Breast epithelium (tissue), 4 donors: Measurements from ENCODE around the gene ANKRD2. TPM values are rescaled to one million over a fixed set of nuclear protein-coding genes. Genes with fewer than 3 reads are reported as not detected.

Experiments used
- DNase-seq, 2 donors: peaks; one replicate each; pipeline ENCODE4 v3.0.0-alpha.2; 2019; ENCODE audit warnings: low spot score in 2 of 2
- H3K27ac ChIP-seq, 2 donors: fragments of 200-600 bp; sonication (generic) in 1 of 2; one replicate each; pipeline ENCODE4 v1.5.1; 2016 to 2019; ENCODE audit warnings: mild to moderate bottlenecking in 1 of 2
- H3K27me3 ChIP-seq, 2 donors: fragments of 200-600 bp; sonication (generic) in 1 of 2; one replicate each; pipeline versions ENCODE4 v1.5.1 to v1.6.0; 2017 to 2019; ENCODE audit warnings: control low read depth in 1 of 2, mild to moderate bottlenecking in 1 of 2
- H3K36me3 ChIP-seq: fragments of 200-600 bp; one replicate; pipeline ENCODE4 v1.5.1; 2019
- H3K4me1 ChIP-seq, 2 donors: fragments of 200-600 bp; sonication (generic); one replicate each; pipeline ENCODE4 v1.5.1; 2016 to 2019; ENCODE audit warnings: control low read depth in 1 of 2
- H3K4me3 ChIP-seq, 3 donors: fragments of 200-600 bp; sonication (generic); 1 replicate in 2 of 3; 2 replicates in 1 of 3; pipeline ENCODE4 v1.5.1; 2016 to 2019; ENCODE audit warnings: mild to moderate bottlenecking in 3 of 3, moderate library complexity in 2 of 3
- H3K9me3 ChIP-seq, 2 donors: fragments of 200-600 bp; sonication (generic) in 1 of 2; one replicate each; pipeline ENCODE4 v1.5.1; 2016 to 2019; ENCODE audit warnings: control low read depth in 1 of 2
- CTCF ChIP-seq, 3 donors: fragments of 450-650 bp; IDR thresholded peaks; one replicate each; pipeline ENCODE4 v1.5.1; 2016 to 2017; ENCODE audit warnings: antibody characterized with exemption in 3 of 3, mild to moderate bottlenecking in 3 of 3, moderate library complexity in 3 of 3
- POLR2A ChIP-seq: fragments of 450-650 bp; IDR thresholded peaks from one replicate; pipeline ENCODE4 v1.6.1; 2016; ENCODE audit warnings: antibody characterized with exemption, mild to moderate bottlenecking, moderate library complexity
- POLR2AphosphoS5 ChIP-seq, 3 donors: sonication (generic); formaldehyde crosslinking; IDR thresholded peaks; one replicate each; pipeline ENCODE4 v1.6.1; 2017; ENCODE audit warnings: antibody characterized with exemption in 3 of 3
- intact Hi-C: fragments of 100-400 bp; cut with DNase I; formaldehyde crosslinking; loops from one replicate; pipeline ENCODE4 v1.15.1; 2023; ENCODE audit warnings: low total_unique reads
- total RNA-seq, 3 donors: library from RNA; depleted of rRNA; stranded (reverse); fragments of >200 nt; gene quantifications; one replicate each; pipeline ENCODE4 v1.1.0, GENCODE V29; 2016

The ANKRD2 gene
- total RNA-seq, 3 donors from 2014 or later: not detected

GRCh38 chr10:97563337-97563736 is 9.2 kb upstream of the ANKRD2 start:
- intact Hi-C loops: no loop called here
- no peak for TF ChIP-seq POLR2A
- TF ChIP-seq CTCF (IDR thresholded peaks at IDR 0.05): no peak
- TF ChIP-seq POLR2AphosphoS5 (IDR thresholded peaks at IDR 0.05): no peak

GRCh38 chr10:97564776-97565175 is 7.8 kb upstream of the ANKRD2 start:
- Histone ChIP-seq H3K27me3 (no peaks in the 10 kb centered on the region), H3K4me1 (no peaks in the 10 kb centered on the region), H3K9me3 (no peaks in the 10 kb centered on the region), H3K27ac (no peak overlapping the region), H3K4me3 (no peak overlapping the region), H3K36me3 (no peaks in the 10 kb centered on the region)
- no peak for DNase-seq
- no peak for TF ChIP-seq CTCF (IDR thresholded peaks at IDR 0.05)
- TF ChIP-seq POLR2A: no peak
- no peak for TF ChIP-seq POLR2AphosphoS5 (IDR thresholded peaks at IDR 0.05)
- intact Hi-C loops: no loop called here

More at GRCh38 chr10:97563337-97563736, 9.2 kb upstream of the ANKRD2 start:
- Histone ChIP-seq H3K27me3 (no peaks in the 10 kb centered on the region), H3K4me1 (no peaks in the 10 kb centered on the region), H3K36me3 (no peaks in the 10 kb centered on the region), H3K9me3 (no peaks in the 10 kb centered on the region), H3K27ac (no peak overlapping the region), H3K4me3 (no peak overlapping the region)
- DNase-seq: no peak

- Histone ChIP-seq H3K4me3 (no peak overlapping the region), H3K4me1 (no peaks in the 10 kb centered on the region), H3K36me3 (no peaks in the 10 kb centered on the region), H3K27me3 (no peaks in the 10 kb centered on the region), H3K9me3 (no peaks in the 10 kb centered on the region), H3K27ac (no peak overlapping the region)
- no peak for TF ChIP-seq CTCF (IDR thresholded peaks at IDR 0.05)
- TF ChIP-seq POLR2A: no peak
- no peak for TF ChIP-seq POLR2AphosphoS5 (IDR thresholded peaks at IDR 0.05)
- intact Hi-C loops: no loop called here
- no peak for DNase-seq
Observed at GRCh38 chr10:97566336-97566996, 6.1 kb upstream of the ANKRD2 start.

GRCh38 chr10:97567891-97568290 is 4.7 kb upstream of the ANKRD2 start:
- intact Hi-C loops: no loop called here
- no peak for DNase-seq
- Histone ChIP-seq H3K36me3 (no peaks in the 10 kb centered on the region), H3K27ac (no peak overlapping the region), H3K27me3 (no peaks in the 10 kb centered on the region), H3K4me3 (no peak overlapping the region), H3K4me1 (no peaks in the 10 kb centered on the region), H3K9me3 (no peaks in the 10 kb centered on the region)
- TF ChIP-seq CTCF (IDR thresholded peaks at IDR 0.05): no peak
- TF ChIP-seq POLR2A: no peak
- no peak for TF ChIP-seq POLR2AphosphoS5 (IDR thresholded peaks at IDR 0.05)

- no peak overlapping the region for H3K27ac ChIP-seq
- H3K27me3 ChIP-seq: no peaks in the 10 kb centered on the region
- TF ChIP-seq CTCF (IDR thresholded peaks at IDR 0.05): no peak
- no peak for TF ChIP-seq POLR2A
- no peak for TF ChIP-seq POLR2AphosphoS5 (IDR thresholded peaks at IDR 0.05)
- no peaks in the 10 kb centered on the region for H3K9me3 ChIP-seq
- H3K4me1 ChIP-seq: no peaks in the 10 kb centered on the region
- H3K4me3 ChIP-seq: no peak overlapping the region
- no peaks in the 10 kb centered on the region for H3K36me3 ChIP-seq
- intact Hi-C loops: no loop called here
- DNase-seq: no peak
Observed at GRCh38 chr10:97570146-97570788, 2.3 kb upstream of the ANKRD2 start.
